NCI-H446 treated with DMSO at 0.1 percent for 48 hours (cell line): Measurements from ENCODE around the gene CELF3.
"Not testable (repeated sequence)": the region's sequence is repeated elsewhere in the genome, so short reads cannot be mapped to it uniquely, and the experiment has no call there.

ENCODE experiments used
- DNase-seq: peaks from one replicate; lab custom pipeline; 2025; lab: John Stamatoyannopoulos, UW

CELF3 gene

GRCh38 chr1:151716771-151717631 lies at the start of gene CELF3:
CELF3 (minus strand) TSS chr1:151716803; CDS start chr1:151716020, 783 bp downstream.
- DNase-seq = peak; percentile 97

- no peak for DNase-seq
These were observed 47.4 kb upstream of the CELF3 start for GRCh38 chr1:151763990-151764389.

- DNase-seq = peak; percentile 87
These were observed 46.6 kb upstream of the CELF3 start, which contains the start of gene MRPL9 for GRCh38 chr1:151762941-151763921. MRPL9 (minus strand) TSS chr1:151763496; CDS start chr1:151763479, 17 bp downstream.

- no peak for DNase-seq
These were observed 44.2 kb upstream of the CELF3 start for GRCh38 chr1:151760597-151761385.

GRCh38 chr1:151759241-151759640 lies 42.6 kb upstream of the CELF3 start:
- no peak for DNase-seq

GRCh38 chr1:151756291-151756690 lies 39.7 kb upstream of the CELF3 start:
- DNase-seq = no peak

- no peak for DNase-seq
These were observed 24.9 kb upstream of the CELF3 start for GRCh38 chr1:151741516-151741915.

GRCh38 chr1:151739590-151740355 lies 23.2 kb upstream of the CELF3 start:
- no peak for DNase-seq

GRCh38 chr1:151737479-151737878 lies 20.9 kb upstream of the CELF3 start:
- DNase-seq = no peak

- DNase-seq = no peak
These were observed 20.4 kb upstream of the CELF3 start for GRCh38 chr1:151737026-151737425.

GRCh38 chr1:151733995-151734394 lies 17.4 kb upstream of the CELF3 start:
- DNase-seq = not testable (repeated sequence)

GRCh38 chr1:151733126-151733525 lies 16.5 kb upstream of the CELF3 start:
- DNase-seq = no peak

GRCh38 chr1:151729966-151730291 lies 13.3 kb upstream of the CELF3 start:
- DNase-seq = no peak

GRCh38 chr1:151729157-151729965 lies 12.8 kb upstream of the CELF3 start:
- no peak for DNase-seq

- peak; percentile 87 for DNase-seq
These were observed 11.8 kb upstream of the CELF3 start for GRCh38 chr1:151728151-151729054.

GRCh38 chr1:151723726-151724370 lies 7.2 kb upstream of the CELF3 start:
- DNase-seq = no peak

- no peak for DNase-seq
These were observed 5.3 kb upstream of the CELF3 start for GRCh38 chr1:151721788-151722510.
